MCF 10A (cell line): ENCODE data around the gene OR2L13. TPM values are rescaled to one million over a fixed set of nuclear protein-coding genes. Genes with fewer than 3 reads are reported as not detected.
A peak's percentile ranks its signal among the peaks of the same experiment; 100 is the strongest.

Source experiments
- Bru-seq: library from RNA; stranded (reverse); fragments of 400-500 nt; gene quantifications from one replicate; lab custom pipeline; 2021; lab: Mats Ljungman, UMichigan
- BruChase-seq, 2 experiments: library from RNA; stranded (reverse); fragments of 400-500 nt; gene quantifications; one replicate each; lab custom pipeline; 2021; lab: Mats Ljungman, UMichigan
- BruUV-seq: library from RNA; stranded (reverse); fragments of 400-500 nt; replicated peaks from 2 replicates; lab custom pipeline; 2021; lab: Mats Ljungman, UMichigan
- CTCF ChIA-PET: fragments of 300-600 bp; sonication (Branson Sonifier 250); formaldehyde crosslinking; extraction: SDS; loops from one replicate; lab custom pipeline; 2021; ENCODE audit warnings: antibody characterized with exemption, inconsistent platforms; lab: Yijun Ruan, JAX
- POLR2A ChIA-PET: fragments of 300-600, 350-650 bp; sonication (Branson Sonifier 250); formaldehyde crosslinking; extraction: SDS; loops from one replicate; lab custom pipeline; 2020; ENCODE audit warnings: antibody characterized with exemption, inconsistent platforms; lab: Yijun Ruan, JAX
- DNase-seq: peaks from one replicate; pipeline ENCODE4 v3.0.0-alpha.2; 2018; ENCODE audit not compliant: unreplicated experiment
- H3K27ac Mint-ChIP-seq: one replicate; pipeline ENCODE4 v1.8.0; 2022; ENCODE audit warnings: mild to moderate bottlenecking, low read depth, mixed read lengths; ENCODE audit not compliant: unreplicated experiment
- H3K27me3 Mint-ChIP-seq: one replicate; pipeline ENCODE4 v1.8.0; 2022; ENCODE audit warnings: mixed read lengths; ENCODE audit not compliant: insufficient read depth, unreplicated experiment
- H3K36me3 Mint-ChIP-seq: one replicate; pipeline ENCODE4 v1.8.0; 2022; ENCODE audit warnings: mild to moderate bottlenecking, moderate library complexity, mixed read lengths; ENCODE audit not compliant: insufficient read depth, unreplicated experiment
- H3K4me1 Mint-ChIP-seq: one replicate; pipeline ENCODE4 v1.8.0; 2022; ENCODE audit warnings: mixed read lengths; ENCODE audit not compliant: insufficient read depth, unreplicated experiment
- H3K4me3 Mint-ChIP-seq: one replicate; pipeline ENCODE4 v1.8.0; 2022; ENCODE audit warnings: mild to moderate bottlenecking, moderate library complexity, mixed read lengths; ENCODE audit not compliant: unreplicated experiment
- H3K9me3 Mint-ChIP-seq: one replicate; pipeline ENCODE4 v1.8.0; 2022; ENCODE audit warnings: mixed read lengths; ENCODE audit not compliant: unreplicated experiment
- CTCF ChIP-seq: fragments of 200-600 bp; IDR thresholded peaks from one replicate; pipeline ENCODE4 v1.8.0; 2022; ENCODE audit warnings: antibody characterized with exemption, mild to moderate bottlenecking; ENCODE audit not compliant: unreplicated experiment
- intact Hi-C: fragments of 100-400 bp; cut with micrococcal nuclease; formaldehyde crosslinking; loops from 2 replicates; pipeline ENCODE4 v1.14.1; 2022
- long read RNA-seq: library from polyadenylated mRNA; stranded (forward); transcript quantifications from one replicate; pipeline ENCODE4 v2.0.0, GENCODE V29; 2022
- total RNA-seq: library from RNA; stranded (reverse); gene quantifications from 2 replicates; pipeline ENCODE4 v1.2.3, GENCODE V29; 2022

OR2L13 gene
- total RNA-seq = not detected in 2 replicates
- Bru-seq, nascent RNA = not detected
- not detected for BruChase-seq, experiment 1, labeled RNA remaining after a 6-hour chase
- BruChase-seq, experiment 2, labeled RNA remaining after a 2-hour chase = percentile 10 among the genes with signal in this experiment
- long read RNA-seq = 0 reads

- Mint-ChIP-seq H3K9me3 (peaks cover 14% of the 10 kb centered on the region), H3K27me3 (no peaks in the 10 kb centered on the region)
- POLR2A ChIA-PET = no interaction called here
Measured at GRCh38 chr1:248094884-248095283, at the start of gene OR2L13. TSS of gene OR2L13 (plus strand) at chr1:248095184. CDS start at chr1:248099376, 4,192 bp downstream.

GRCh38 chr1:248045209-248045608 lies 49.8 kb upstream of the OR2L13 start:
- no peak for DNase-seq
- ChIA-PET CTCF (no interaction called here), POLR2A (interaction anchor here (0.7 kb wide), 1 partner anchor 139 kb away, joined by 3 read pairs; no protein-coding TSS in a partner anchor)
- intact Hi-C loops = no loop called here
- H3K36me3 Mint-ChIP-seq = no peaks in the 10 kb centered on the region
- TF ChIP-seq CTCF = no peak
- no peak overlapping the region for H3K4me3 Mint-ChIP-seq
- H3K27me3 Mint-ChIP-seq = no peaks in the 10 kb centered on the region
- no TSS peak for BruUV-seq
- no peaks in the 10 kb centered on the region for H3K9me3 Mint-ChIP-seq
- peaks cover 13% of the 10 kb centered on the region for H3K4me1 Mint-ChIP-seq
- no peak overlapping the region for H3K27ac Mint-ChIP-seq

More at GRCh38 chr1:248094884-248095283, at the start of gene OR2L13:
- CTCF ChIA-PET = interaction anchor here (0.7 kb wide), 2 partner anchors 79 to 527 kb away, joined by 3 read pairs; no protein-coding TSS in a partner anchor
- Mint-ChIP-seq H3K4me3 (no peak within 1 kb of the TSS), H3K27ac (no peak within 1 kb of the TSS), H3K36me3 (no peaks in the 10 kb centered on the region), H3K4me1 (peaks cover 18% of the 10 kb centered on the region)
- TF ChIP-seq CTCF = no peak
- no TSS peak for BruUV-seq
- no peak for DNase-seq
- intact Hi-C loops = no loop called here

GRCh38 chr1:248046536-248046935 lies 48.4 kb upstream of the OR2L13 start, which contains the start of gene OR2L3:
TSS of gene OR2L3 (plus strand) at chr1:248046836. CDS start at chr1:248060682, 13,846 bp downstream.
- no peaks in the 10 kb centered on the region for H3K9me3 Mint-ChIP-seq
- H3K27ac Mint-ChIP-seq = no peak within 1 kb of the TSS
- H3K27me3 Mint-ChIP-seq = no peaks in the 10 kb centered on the region
- no peak for DNase-seq
- H3K4me1 Mint-ChIP-seq = peaks cover 13% of the 10 kb centered on the region
- BruUV-seq = no TSS peak
- intact Hi-C loops = no loop called here
- ChIA-PET POLR2A (interaction anchor here (0.7 kb wide), 1 partner anchor 166 kb away, joined by 3 read pairs; no protein-coding TSS in a partner anchor), CTCF (interaction anchor here (0.6 to 1.5 kb wide), 4 partner anchors 9 to 880 kb away, joined by 3 to 6 read pairs (median 4); no protein-coding TSS in a partner anchor)
- no peak for TF ChIP-seq CTCF
- no peaks in the 10 kb centered on the region for H3K36me3 Mint-ChIP-seq
- no peak within 1 kb of the TSS for H3K4me3 Mint-ChIP-seq

GRCh38 chr1:248047008-248047407 lies 48.0 kb upstream of the OR2L13 start:
- peaks cover 13% of the 10 kb centered on the region for H3K4me1 Mint-ChIP-seq
- DNase-seq = no peak
- H3K4me3 Mint-ChIP-seq = no peak overlapping the region
- ChIA-PET CTCF (interaction anchor here (0.6 to 1.5 kb wide), 4 partner anchors 9 to 879 kb away, joined by 3 to 6 read pairs (median 4); no protein-coding TSS in a partner anchor), POLR2A (interaction anchor here (0.7 kb wide), 1 partner anchor 167 kb away, joined by 3 read pairs; no protein-coding TSS in a partner anchor)
- H3K27me3 Mint-ChIP-seq = no peaks in the 10 kb centered on the region
- H3K27ac Mint-ChIP-seq = no peak overlapping the region
- peak; percentile 17 for TF ChIP-seq CTCF
- H3K36me3 Mint-ChIP-seq = no peaks in the 10 kb centered on the region
- no TSS peak for BruUV-seq
- no peaks in the 10 kb centered on the region for H3K9me3 Mint-ChIP-seq
- intact Hi-C loops = no loop called here
